Peyer's patch (tissue), 4 donors: ENCODE data around the gene TPM2.

ENCODE experiments used
- POLR2A ChIP-seq, 2 donors: fragments of 450-650 bp; IDR thresholded peaks; one replicate each; pipeline ENCODE4 v1.5.1; 2017; ENCODE audit warnings: antibody characterized with exemption in 2 of 2, mild to moderate bottlenecking in 2 of 2, moderate library complexity in 2 of 2
- TF ChIP-seq, protein P1 (sequence below), 6 experiments: fragments of 450-650 bp in 4 of 6; fragments of 200-600 bp in 2 of 6; sonication (generic) in 1 of 6; IDR thresholded peaks; one replicate each; pipeline ENCODE4 v1.5.1; 2017 to 2019; ENCODE audit warnings: antibody characterized with exemption in 6 of 6, mild to moderate bottlenecking in 3 of 6, moderate library complexity in 1 of 6

DNA sequence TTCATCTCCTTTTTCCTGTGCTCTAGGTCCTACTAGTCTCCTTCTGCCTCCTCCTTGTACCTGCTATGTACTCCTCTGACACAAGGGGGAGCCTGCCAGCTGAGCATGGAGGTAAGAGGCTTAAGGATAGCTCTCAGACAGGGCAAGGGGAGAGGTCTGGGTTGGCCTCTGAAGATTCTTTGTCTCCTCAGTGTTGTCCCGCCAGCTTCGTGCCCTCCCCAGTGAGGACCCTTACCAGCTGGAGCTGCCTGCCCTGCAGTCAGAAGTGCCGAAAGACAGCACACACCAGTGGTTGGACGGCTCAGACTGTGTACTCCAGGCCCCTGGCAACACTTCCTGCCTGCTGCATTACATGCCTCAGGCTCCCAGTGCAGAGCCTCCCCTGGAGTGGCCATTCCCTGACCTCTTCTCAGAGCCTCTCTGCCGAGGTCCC lies 46.5 kb upstream of the TPM2 start:
- TF ChIP-seq, protein P1, sequence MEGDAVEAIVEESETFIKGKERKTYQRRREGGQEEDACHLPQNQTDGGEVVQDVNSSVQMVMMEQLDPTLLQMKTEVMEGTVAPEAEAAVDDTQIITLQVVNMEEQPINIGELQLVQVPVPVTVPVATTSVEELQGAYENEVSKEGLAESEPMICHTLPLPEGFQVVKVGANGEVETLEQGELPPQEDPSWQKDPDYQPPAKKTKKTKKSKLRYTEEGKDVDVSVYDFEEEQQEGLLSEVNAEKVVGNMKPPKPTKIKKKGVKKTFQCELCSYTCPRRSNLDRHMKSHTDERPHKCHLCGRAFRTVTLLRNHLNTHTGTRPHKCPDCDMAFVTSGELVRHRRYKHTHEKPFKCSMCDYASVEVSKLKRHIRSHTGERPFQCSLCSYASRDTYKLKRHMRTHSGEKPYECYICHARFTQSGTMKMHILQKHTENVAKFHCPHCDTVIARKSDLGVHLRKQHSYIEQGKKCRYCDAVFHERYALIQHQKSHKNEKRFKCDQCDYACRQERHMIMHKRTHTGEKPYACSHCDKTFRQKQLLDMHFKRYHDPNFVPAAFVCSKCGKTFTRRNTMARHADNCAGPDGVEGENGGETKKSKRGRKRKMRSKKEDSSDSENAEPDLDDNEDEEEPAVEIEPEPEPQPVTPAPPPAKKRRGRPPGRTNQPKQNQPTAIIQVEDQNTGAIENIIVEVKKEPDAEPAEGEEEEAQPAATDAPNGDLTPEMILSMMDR (IDR thresholded peaks at IDR 0.05), result peak; percentile 61 to 91 (median 80)
- TF ChIP-seq POLR2A (IDR thresholded peaks at IDR 0.05), result peak in 1 of 2 donors; percentile 26
